Upper lobe of right lung (tissue), 1 donor: ENCODE results near the gene VPS39. TPM values are rescaled to one million over a fixed set of nuclear protein-coding genes. Genes with fewer than 3 reads are reported as not detected.

ENCODE experiments used
- ATAC-seq: fragments of 200-7000 bp; cut with Tn5 transposase; one replicate; pipeline ENCODE4 v1.9.1; 2020; ENCODE audit warnings: mild to moderate bottlenecking, moderate library complexity
- DNase-seq: peaks from one replicate; pipeline ENCODE4 v3.0.0-alpha.2; 2020
- H3K27ac ChIP-seq: fragments of 200-600 bp; one replicate; pipeline ENCODE4 v1.8.0; 2022
- H3K27me3 ChIP-seq: fragments of 200-600 bp; one replicate; pipeline ENCODE4 v1.8.0; 2022; ENCODE audit warnings: mild to moderate bottlenecking
- H3K36me3 ChIP-seq: fragments of 200-600 bp; one replicate; pipeline ENCODE4 v1.8.0; 2022
- H3K4me1 ChIP-seq: fragments of 200-600 bp; one replicate; pipeline ENCODE4 v1.8.0; 2022
- H3K4me3 ChIP-seq: fragments of 200-600 bp; one replicate; pipeline ENCODE4 v1.8.0; 2022; ENCODE audit warnings: mild to moderate bottlenecking
- H3K9me3 ChIP-seq: fragments of 200-600 bp; one replicate; pipeline ENCODE4 v1.8.0; 2022
- CTCF ChIP-seq: fragments of 200-600 bp; IDR thresholded peaks from one replicate; pipeline ENCODE4 v1.8.0; 2022; ENCODE audit warnings: antibody characterized with exemption
- intact Hi-C: fragments of 100-400 bp; cut with DNase I; formaldehyde crosslinking; loops from one replicate; pipeline ENCODE4 v1.11.0; 2022
- total RNA-seq: library from RNA; stranded (reverse); fragmentation: NEBNext Ultra II Directional; extraction: Animal tissue kit (Norgen Biotek cat#: 25700); gene quantifications from one replicate; pipeline ENCODE4 v1.2.1, GENCODE V29; 2021
- donor health status: DM: no; HTN: yes; CAD: no; lungs with severe emphysema.

VPS39 gene
- total RNA-seq, 1 donor from 2014 or later, result 83.3 TPM

- DNase-seq (peak; percentile 43), ATAC-seq (no peak)
- intact Hi-C loops, result no loop called here
- H3K9me3 ChIP-seq, result no peaks in the 10 kb centered on the region
- no peak overlapping the region for H3K4me3 ChIP-seq
- no peaks in the 10 kb centered on the region for H3K36me3 ChIP-seq
- H3K27me3 ChIP-seq, result no peaks in the 10 kb centered on the region
- peaks cover 8% of the 10 kb centered on the region for H3K4me1 ChIP-seq
- no peak overlapping the region for H3K27ac ChIP-seq
- TF ChIP-seq CTCF, result no peak
Observed at GRCh38 chr15:42146551-42147430, 61.3 kb downstream of the VPS39 start.

- Histone ChIP-seq H3K36me3 (no peaks in the 10 kb centered on the region), H3K27ac (no peak overlapping the region), H3K4me1 (no peaks in the 10 kb centered on the region), H3K4me3 (no peak overlapping the region), H3K9me3 (no peaks in the 10 kb centered on the region), H3K27me3 (no peaks in the 10 kb centered on the region)
- intact Hi-C loops, result no loop called here
- ATAC-seq, result no peak
- no peak for TF ChIP-seq CTCF
- peak; percentile 65 for DNase-seq
Observed at GRCh38 chr15:42145546-42146455, 62.3 kb downstream of the VPS39 start.

- no peak for TF ChIP-seq CTCF
- no peak for ATAC-seq
- no peaks in the 10 kb centered on the region for H3K9me3 ChIP-seq
- no peaks in the 10 kb centered on the region for H3K4me1 ChIP-seq
- no peak overlapping the region for H3K27ac ChIP-seq
- intact Hi-C loops, result no loop called here
- H3K4me3 ChIP-seq, result no peak overlapping the region
- peak; percentile 32 for DNase-seq
- no peaks in the 10 kb centered on the region for H3K27me3 ChIP-seq
- H3K36me3 ChIP-seq, result no peaks in the 10 kb centered on the region
Observed at GRCh38 chr15:42144841-42145375, 63.2 kb downstream of the VPS39 start.

- Histone ChIP-seq H3K9me3 (no peaks in the 10 kb centered on the region), H3K4me1 (no peaks in the 10 kb centered on the region), H3K27ac (no peak overlapping the region), H3K27me3 (no peaks in the 10 kb centered on the region), H3K36me3 (no peaks in the 10 kb centered on the region), H3K4me3 (no peak overlapping the region)
- ATAC-seq (no peak), DNase-seq (peak; percentile 59)
- TF ChIP-seq CTCF, result no peak
- intact Hi-C loops, result no loop called here
Observed at GRCh38 chr15:42143866-42144625, 64.1 kb downstream of the VPS39 start.

GRCh38 chr15:42143356-42143755, 64.7 kb downstream of the VPS39 start:
- H3K36me3 ChIP-seq, result no peaks in the 10 kb centered on the region
- H3K4me3 ChIP-seq, result no peak overlapping the region
- DNase-seq (peak; percentile 51), ATAC-seq (no peak)
- H3K4me1 ChIP-seq, result no peaks in the 10 kb centered on the region
- H3K27ac ChIP-seq, result no peak overlapping the region
- H3K9me3 ChIP-seq, result no peaks in the 10 kb centered on the region
- intact Hi-C loops, result no loop called here
- H3K27me3 ChIP-seq, result no peaks in the 10 kb centered on the region
- no peak for TF ChIP-seq CTCF
